ENCODE results near the gene KCNE1.

KCNE1 gene

GRCh38 chr21:34519016-34519415 is 7.0 kb upstream of the KCNE1 start:
- no peaks in the 10 kb centered on the region for H3K27me3 ChIP-seq
- no peak for TF ChIP-seq Cebpa-rat (IDR thresholded peaks at IDR 0.05)
- H3K27ac ChIP-seq: no peak overlapping the region
- H3K4me3 ChIP-seq: no peak overlapping the region
- H3K4me2 ChIP-seq: no peak overlapping the region
- H3K4me1 ChIP-seq: peaks cover 6% of the 10 kb centered on the region
- no peaks in the 10 kb centered on the region for H4K20me1 ChIP-seq
- no peaks in the 10 kb centered on the region for H3K9me3 ChIP-seq
- H3K9ac ChIP-seq: no peak overlapping the region
- peaks cover 63% of the 10 kb centered on the region for H3K36me3 ChIP-seq

- Histone ChIP-seq H3K36me3 (peaks cover 63% of the 10 kb centered on the region), H3K4me3 (no peak overlapping the region), H3K4me2 (no peak overlapping the region), H3K9me3 (no peaks in the 10 kb centered on the region), H3K27me3 (no peaks in the 10 kb centered on the region), H4K20me1 (no peaks in the 10 kb centered on the region), H3K9ac (no peak overlapping the region), H3K27ac (no peak overlapping the region), H3K4me1 (peaks cover 6% of the 10 kb centered on the region)
- TF ChIP-seq Cebpa-rat (IDR thresholded peaks at IDR 0.05): no peak
Measured at GRCh38 chr21:34518301-34518700, 6.3 kb upstream of the KCNE1 start.

GRCh38 chr21:34517491-34518245 is 5.7 kb upstream of the KCNE1 start:
- Histone ChIP-seq H3K4me2 (no peak overlapping the region), H3K4me3 (no peak overlapping the region), H3K36me3 (peaks cover 58% of the 10 kb centered on the region), H3K9ac (no peak overlapping the region), H3K27ac (no peak overlapping the region), H3K9me3 (no peaks in the 10 kb centered on the region), H3K27me3 (no peaks in the 10 kb centered on the region), H3K4me1 (peaks cover 6% of the 10 kb centered on the region), H4K20me1 (no peaks in the 10 kb centered on the region)
- no peak for TF ChIP-seq Cebpa-rat (IDR thresholded peaks at IDR 0.05)

DNA sequence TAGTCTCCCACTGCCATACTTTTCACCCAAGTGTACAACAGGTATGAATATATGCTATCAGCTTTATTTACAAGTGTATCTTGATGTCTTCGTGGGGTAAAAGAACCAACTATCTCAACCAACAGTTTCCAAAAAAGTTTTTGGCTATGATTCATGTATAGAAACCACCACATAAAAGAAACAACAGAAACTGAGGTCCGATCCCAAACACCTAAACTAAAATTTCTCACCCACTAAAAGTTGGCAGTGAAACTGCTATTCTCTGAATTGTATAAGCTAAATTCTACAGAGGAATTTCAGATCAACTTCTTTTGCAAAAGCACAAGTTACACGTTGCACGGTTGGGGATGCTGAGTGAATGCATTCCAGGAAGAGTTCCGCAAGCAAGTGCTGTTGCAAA is 5.0 kb upstream of the KCNE1 start:
- Histone ChIP-seq H3K4me1 (peaks cover 6% of the 10 kb centered on the region), H3K9me3 (no peaks in the 10 kb centered on the region), H3K36me3 (peaks cover 53% of the 10 kb centered on the region), H3K27ac (no peak overlapping the region), H3K4me2 (no peak overlapping the region), H3K27me3 (no peaks in the 10 kb centered on the region), H3K4me3 (no peak overlapping the region), H3K9ac (no peak overlapping the region), H4K20me1 (no peaks in the 10 kb centered on the region)
- no peak for TF ChIP-seq Cebpa-rat (IDR thresholded peaks at IDR 0.05)

- no peaks in the 10 kb centered on the region for H4K20me1 ChIP-seq
- no peak for TF ChIP-seq Cebpa-rat (IDR thresholded peaks at IDR 0.05)
Measured at GRCh38 chr21:34514576-34515115, 2.6 kb upstream of the KCNE1 start.

DNA sequence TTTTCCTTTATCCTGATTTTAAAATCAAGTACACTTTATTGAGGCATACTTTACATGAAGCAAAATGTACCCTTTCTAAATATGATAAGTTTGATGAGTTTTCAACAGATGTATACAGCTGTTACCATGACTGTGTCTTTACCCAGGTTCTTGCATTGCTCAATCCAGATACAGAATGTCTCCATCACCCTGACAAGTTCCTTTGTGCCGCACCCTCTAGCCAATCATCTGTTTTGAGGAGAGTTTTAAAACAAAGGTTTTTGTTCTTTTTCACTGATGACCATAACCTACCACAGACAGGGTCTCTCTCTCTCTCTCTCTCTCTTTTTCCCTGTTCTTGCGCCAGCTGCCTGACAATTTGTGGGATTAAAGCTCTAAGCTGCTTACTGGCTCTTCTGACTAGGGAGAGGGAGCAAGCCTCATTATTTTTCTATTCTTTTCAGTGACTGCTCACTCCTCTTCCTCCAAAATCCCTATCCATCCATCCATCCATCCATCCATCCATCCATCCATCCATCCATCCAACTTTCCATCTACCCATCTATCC is 1.2 kb upstream of the KCNE1 start:
- no peak overlapping the region for H3K27ac ChIP-seq
- H3K9me3 ChIP-seq: no peaks in the 10 kb centered on the region
- no peak overlapping the region for H3K4me3 ChIP-seq
- H4K20me1 ChIP-seq: no peaks in the 10 kb centered on the region
- H3K36me3 ChIP-seq: peaks cover 15% of the 10 kb centered on the region; the same call in 1 of the 2 replicates
- H3K4me2 ChIP-seq: no peak overlapping the region
- H3K4me1 ChIP-seq: no peaks in the 10 kb centered on the region
- no peak overlapping the region for H3K9ac ChIP-seq
- H3K27me3 ChIP-seq: no peaks in the 10 kb centered on the region
- no peak for TF ChIP-seq Cebpa-rat (IDR thresholded peaks at IDR 0.05)

More at GRCh38 chr21:34514576-34515115, 2.6 kb upstream of the KCNE1 start:
- H3K27me3 ChIP-seq: no peaks in the 10 kb centered on the region
- no peak overlapping the region for H3K4me3 ChIP-seq
- H3K4me1 ChIP-seq: no peaks in the 10 kb centered on the region
- no peaks in the 10 kb centered on the region for H3K9me3 ChIP-seq
- peaks cover 29% of the 10 kb centered on the region for H3K36me3 ChIP-seq
- H3K4me2 ChIP-seq: no peak overlapping the region
- H3K27ac ChIP-seq: no peak overlapping the region
- no peak overlapping the region for H3K9ac ChIP-seq

DNA sequence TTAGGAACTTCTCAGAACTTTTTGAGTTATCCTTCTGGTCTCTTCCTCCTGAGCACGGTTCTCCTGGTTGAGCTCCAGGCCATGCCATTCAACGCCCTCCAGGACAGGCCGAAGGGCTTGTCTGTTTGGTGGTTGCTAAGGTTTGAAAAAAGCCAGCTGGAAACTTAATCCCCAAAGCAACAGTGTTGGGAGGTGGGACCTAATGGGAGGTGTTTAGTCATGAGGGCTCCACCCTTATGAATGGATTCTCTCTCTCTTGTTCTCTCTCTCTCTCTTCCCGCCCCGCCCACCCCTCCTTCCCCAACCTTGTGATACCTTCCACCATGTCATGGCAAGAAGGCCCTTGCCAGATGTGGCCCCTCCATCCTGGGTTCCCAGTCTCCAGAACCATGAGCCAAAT is 829 bp downstream of the KCNE1 start:
- Histone ChIP-seq H3K4me3 (no peak overlapping the region), H3K4me1 (no peaks in the 10 kb centered on the region), H3K9me3 (no peaks in the 10 kb centered on the region), H3K36me3 (no peaks in the 10 kb centered on the region), H4K20me1 (no peaks in the 10 kb centered on the region), H3K27me3 (no peaks in the 10 kb centered on the region), H3K9ac (no peak overlapping the region), H3K27ac (no peak overlapping the region), H3K4me2 (no peak overlapping the region)
- no peak for TF ChIP-seq Cebpa-rat (IDR thresholded peaks at IDR 0.05)

GRCh38 chr21:34510148-34511142 is 1.6 kb downstream of the KCNE1 start:
- Histone ChIP-seq H3K27me3 (no peaks in the 10 kb centered on the region), H3K4me1 (no peaks in the 10 kb centered on the region), H3K4me2 (no peak overlapping the region), H4K20me1 (no peaks in the 10 kb centered on the region), H3K4me3 (no peak overlapping the region), H3K27ac (no peak overlapping the region), H3K9me3 (no peaks in the 10 kb centered on the region), H3K36me3 (no peaks in the 10 kb centered on the region), H3K9ac (no peak overlapping the region)
- TF ChIP-seq Cebpa-rat (IDR thresholded peaks at IDR 0.05): no peak

- Histone ChIP-seq H3K27ac (no peak overlapping the region), H3K4me3 (no peak overlapping the region), H3K9me3 (no peaks in the 10 kb centered on the region), H3K4me1 (no peaks in the 10 kb centered on the region), H3K27me3 (no peaks in the 10 kb centered on the region), H4K20me1 (no peaks in the 10 kb centered on the region), H3K9ac (no peak overlapping the region), H3K36me3 (no peaks in the 10 kb centered on the region), H3K4me2 (no peak overlapping the region)
- no peak for TF ChIP-seq Cebpa-rat (IDR thresholded peaks at IDR 0.05)
Measured at GRCh38 chr21:34509151-34509550, 2.9 kb downstream of the KCNE1 start.

All from BLaER1 (cell line).